NCI-H82 treated with DMSO at 0.1 percent for 48 hours (cell line): ENCODE measurements around the gene NTNG1.
A peak's percentile ranks its signal among the peaks of the same experiment; 100 is the strongest.

Source experiments
- DNase-seq: peaks from one replicate; lab custom pipeline; 2025; ENCODE audit not compliant: unreplicated experiment; lab: John Stamatoyannopoulos, UW

Gene NTNG1

DNA sequence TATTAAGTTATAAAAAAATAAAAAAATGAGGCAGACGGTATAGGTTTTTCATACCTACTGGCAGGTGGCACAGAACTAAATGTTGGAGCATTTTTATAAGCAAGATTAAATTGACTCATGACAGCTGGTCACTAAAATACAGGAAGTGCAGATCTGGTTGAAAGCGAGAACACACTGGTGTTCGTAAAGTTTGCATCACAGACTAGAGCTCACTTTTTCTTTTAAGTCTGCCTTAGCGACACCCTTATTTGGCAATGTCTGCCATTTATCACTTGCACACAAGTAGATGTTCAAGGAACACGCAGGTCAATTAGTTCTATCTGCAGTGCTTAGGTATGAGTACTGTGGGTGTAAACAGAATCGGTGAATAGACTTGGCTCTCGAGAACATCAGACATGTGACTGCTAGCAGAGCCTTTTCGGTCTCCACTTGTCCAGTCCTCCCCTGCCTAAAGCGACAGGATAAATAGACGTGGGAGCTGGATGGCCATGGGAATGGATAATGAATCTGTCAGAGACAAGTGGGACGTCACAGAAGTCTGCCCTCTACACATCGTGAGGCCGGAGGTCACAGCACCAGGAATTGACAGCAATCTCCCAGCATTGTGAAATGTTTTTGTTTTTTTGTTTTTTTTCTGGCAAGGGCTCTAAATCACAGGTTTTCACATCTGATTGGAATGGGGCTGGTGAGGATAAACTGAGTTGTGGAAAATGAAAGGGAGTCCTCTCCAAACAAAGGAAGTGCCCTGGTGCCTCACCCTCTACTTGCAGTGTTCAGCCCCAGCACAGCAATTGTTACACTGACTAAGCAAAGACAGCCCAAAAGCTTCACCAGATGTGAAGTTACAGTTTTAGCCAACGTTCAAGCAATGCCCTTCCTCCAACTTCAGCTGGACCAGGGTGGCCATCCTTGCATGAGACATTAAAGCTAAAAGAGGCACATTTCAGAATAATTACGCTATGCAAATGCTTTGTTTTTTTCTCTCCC, 248.9 kb downstream of the NTNG1 start:
- DNase-seq: no peak

DNA sequence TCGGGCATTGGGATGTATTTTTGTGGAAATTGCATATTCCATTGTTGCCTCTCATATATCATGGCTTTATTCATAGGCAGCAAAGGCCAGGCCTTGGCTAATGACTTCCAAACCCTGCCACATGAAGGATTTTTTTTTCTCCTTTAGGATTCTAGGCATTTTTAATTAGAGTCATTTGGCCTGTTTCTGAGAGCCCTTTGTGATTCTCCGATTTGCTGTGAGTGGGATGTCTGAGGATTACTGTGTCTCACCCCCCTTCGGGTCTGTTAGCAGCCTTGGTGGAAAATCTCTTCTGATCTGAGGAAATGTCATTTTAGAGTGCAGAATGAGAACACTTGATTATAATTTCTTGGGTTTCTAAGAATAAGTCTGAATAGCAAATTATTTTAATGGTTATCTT, 253.5 kb downstream of the NTNG1 start:
- no peak for DNase-seq

DNA sequence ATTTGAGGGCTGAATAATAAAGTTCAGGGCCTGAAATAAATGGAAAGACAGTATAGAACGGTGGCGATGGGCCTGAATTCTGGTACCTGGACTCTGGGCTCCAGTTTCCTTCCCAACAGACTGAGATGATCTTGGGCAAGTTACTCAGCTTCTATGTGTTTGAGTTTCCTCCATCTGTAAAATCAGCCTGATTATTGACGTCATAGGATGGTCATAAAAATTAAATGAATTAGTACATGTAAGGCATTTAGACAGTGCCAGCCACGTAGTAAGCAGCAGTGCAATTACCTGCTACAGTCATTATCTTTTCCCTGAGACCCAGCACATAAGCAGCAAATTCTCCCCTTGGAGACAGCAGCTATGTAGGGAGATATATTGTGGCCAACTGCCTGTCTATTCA, 260.9 kb downstream of the NTNG1 start:
- no peak for DNase-seq

DNA sequence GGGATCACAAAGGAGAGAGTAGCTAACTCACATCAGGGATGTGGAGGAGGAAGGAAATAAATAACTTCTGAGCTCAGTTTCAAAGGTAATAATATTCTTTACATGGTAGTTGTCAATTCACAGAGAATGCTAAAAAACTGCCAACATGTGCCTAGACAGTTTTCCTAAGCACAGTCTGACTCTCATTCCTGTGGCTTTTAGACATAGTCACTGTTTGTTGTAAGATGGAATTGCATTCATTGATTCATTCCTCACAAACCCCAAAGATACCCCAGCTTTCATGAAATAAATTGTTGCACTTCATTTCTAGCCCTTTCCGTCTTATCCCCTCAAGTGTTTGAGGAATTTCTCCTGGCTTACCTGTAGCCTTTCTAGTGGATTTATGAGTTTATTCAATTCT, 263.9 kb downstream of the NTNG1 start:
- DNase-seq: no peak

DNA sequence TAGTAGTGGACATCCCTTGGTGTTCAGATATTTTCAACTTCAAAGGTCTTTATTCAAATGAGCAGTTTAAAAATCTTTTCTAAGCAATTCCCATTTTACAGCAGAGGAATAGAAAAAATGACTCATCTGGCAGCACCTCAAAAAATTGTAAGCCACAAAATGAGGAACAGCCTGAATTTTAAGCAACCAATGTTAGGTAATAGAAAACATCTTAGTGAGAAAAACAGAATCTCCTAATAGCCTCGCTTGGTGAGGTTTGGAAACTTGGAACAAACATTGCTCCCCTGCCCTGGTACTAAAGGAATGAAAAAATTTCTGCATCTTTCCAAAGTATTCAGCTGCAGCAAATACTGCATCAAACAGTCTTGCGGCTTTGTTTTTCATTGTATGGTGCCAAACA, 264.4 kb downstream of the NTNG1 start:
- DNase-seq: no peak

DNA sequence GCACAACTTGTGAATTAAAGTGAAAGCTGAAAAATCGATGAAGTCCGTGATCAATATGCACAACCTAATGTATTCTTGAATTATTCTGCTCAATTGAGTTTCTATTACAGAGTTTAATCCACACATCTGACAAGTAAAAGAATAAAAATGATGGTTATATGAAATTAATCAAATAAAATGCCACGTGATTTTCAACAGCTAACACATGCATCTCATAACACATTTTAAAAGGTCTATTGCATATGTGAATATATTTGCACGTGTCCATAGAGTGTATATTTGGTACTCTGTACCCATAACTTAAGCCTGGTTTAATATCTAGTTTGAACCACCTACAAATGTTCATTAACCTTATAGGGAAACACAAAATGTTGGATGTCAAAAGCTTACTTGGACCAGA, 266.2 kb downstream of the NTNG1 start:
- no peak for DNase-seq

DNA sequence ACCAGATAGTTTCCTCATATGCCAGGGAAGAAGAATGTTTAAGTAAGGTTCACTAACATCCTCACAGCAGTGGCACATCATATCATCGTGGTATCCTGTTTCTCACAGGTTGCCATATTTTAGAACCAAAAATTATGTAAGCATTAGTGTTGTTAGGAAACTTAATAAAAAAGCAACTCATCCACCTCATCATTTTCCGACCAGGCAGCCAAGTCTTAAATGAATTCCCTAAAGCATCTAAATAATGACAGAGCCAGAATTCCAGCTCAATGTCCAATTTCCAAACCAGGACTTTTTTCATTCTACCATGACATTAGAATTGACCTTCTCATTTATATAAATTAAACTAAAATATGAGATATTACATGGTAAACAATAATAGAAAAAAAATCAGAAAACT, 272.7 kb downstream of the NTNG1 start:
- no peak for DNase-seq

DNA sequence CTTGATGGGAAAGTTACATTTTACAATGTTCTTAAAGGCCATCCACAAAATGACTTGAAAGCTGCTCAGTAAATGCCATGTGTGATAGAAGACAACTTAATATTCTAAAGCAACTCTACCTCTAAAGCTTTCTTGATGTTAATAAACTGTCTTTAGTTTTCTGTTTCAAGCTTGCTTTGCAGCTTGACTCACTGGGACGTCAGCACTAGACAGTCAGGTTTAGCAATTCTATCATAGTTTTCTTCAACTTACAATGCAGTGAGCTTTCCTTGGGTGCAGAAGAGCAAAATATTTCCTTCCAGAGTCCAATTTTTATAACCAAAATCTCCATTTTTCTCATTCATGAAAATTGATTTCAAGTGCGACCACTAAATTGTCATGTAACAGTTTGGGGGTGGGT, 273.1 kb downstream of the NTNG1 start:
- DNase-seq: no peak

DNA sequence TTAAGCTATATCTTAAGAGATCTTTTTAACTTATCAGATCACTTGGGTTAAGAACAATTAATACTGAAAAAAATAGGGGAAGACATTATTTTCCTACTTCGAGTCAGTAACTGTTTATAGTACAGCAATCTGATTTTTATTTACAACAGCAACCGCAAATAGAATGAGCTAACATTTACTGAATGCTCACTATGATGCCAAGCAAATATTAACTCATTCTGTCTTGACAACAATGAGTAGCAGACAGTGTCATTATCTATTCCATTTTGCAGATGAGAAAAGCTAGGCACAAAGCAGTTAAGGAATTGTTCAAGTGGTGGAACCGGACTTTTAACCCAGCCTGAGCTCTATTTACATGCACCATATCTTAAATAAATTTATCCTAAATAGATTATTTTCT, 273.7 kb downstream of the NTNG1 start:
- DNase-seq: no peak

DNA sequence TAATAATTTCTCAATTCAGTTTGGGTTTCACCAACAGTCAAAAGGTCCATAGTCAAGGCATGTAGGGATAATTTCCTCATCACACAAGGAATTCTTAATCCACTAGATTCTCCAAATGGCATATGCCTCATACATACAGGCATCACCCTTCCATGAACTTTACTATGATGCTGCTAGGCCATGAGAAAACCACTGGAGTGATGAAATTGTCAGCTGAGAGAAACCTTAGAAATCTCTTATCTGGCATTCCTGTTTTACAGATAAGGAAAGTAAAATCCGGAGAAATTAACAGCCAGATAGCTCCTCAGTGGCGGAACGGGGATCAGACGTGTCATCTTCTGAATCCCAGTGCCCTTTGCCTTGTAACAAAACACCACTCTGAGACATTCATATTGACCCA, 274.4 kb downstream of the NTNG1 start:
- no peak for DNase-seq

DNA sequence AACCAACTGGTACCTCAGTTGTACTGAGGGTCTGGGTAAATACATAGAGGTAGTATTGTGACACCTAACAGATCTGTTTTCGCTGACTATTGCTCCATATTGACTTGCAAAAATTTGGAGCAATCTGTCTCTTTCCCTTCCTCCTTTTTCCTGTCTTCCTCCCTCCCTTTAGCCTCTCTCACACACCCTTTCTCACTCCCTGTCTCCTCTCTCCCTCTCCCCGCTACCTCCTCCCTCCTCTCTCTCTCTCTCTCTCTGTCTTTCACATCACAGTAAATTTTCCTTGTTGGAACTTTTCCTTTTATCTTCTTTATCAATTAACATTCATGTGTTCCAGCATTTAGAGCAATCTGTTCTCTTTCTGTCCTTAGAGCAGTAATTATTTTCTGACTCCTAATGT, 278.2 kb downstream of the NTNG1 start:
- DNase-seq: no peak

DNA sequence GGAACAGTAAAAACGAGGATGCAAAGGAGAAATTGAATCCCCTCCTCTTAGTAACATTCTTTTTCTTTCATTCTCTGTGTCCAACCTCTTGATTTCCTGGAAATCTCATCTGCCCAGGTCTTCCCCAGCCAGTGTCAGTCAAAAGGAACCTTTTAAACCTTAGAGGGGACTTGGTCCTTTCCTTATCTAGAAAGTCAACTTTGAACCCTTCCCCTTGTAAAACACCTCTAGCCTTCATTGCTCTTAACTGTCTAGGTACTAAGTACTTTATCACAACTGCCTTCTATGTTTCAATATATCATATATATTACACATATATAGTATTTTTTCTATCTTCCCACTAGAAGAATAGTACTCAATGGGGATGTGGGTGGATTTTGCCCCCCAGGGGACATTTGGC, 282.1 kb downstream of the NTNG1 start:
- DNase-seq: no peak

DNA sequence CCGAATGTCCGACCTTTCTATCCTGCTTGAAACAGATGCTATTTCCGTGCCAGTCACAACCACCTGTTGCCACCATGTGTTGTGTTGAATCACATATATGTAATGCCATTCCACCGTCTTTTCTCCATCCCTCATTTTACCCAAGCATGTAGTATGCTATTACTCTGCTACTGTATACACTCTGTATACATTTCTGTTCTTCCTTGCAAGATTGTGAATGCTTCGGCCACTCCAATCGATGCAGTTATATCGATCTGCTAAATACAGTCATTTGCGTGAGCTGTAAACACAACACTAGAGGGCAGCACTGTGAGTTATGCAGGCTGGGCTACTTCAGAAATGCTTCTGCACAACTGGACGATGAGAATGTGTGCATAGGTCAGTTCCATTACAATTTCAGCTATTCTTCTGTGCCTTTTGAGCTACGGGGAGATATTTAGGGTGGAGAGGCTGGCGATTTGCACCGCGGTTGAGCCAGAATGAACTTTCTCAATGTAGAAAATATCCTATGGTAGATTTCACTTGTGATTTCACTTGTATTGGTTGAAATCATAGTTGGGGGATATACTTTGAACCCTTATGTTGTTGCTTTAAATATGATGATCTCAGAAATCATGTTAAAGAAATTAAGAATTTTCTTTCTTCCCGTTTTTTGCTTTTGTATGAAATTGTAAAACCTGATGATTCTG, 289.8 kb downstream of the NTNG1 start:
- DNase-seq: peak; percentile 19

DNA sequence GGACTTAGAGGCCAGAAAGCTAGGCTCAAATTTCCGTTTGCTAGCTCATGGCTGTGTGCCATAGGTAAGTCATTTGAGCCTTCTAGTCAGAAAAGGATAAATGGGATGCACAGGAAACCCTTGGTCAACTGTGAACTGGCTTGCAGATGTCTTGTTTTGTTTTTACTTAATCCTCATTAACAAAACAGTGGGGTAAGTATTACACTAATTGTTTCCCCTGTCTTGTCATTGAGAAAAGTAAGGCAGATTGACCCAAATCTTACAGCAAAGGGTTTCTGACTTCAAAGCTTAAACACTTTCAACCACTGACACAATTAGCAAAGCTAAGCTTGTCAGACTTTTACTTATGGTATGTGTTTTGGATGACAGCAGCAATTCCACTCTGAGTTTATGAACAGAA, 291.3 kb downstream of the NTNG1 start:
- DNase-seq: peak; percentile 20

DNA sequence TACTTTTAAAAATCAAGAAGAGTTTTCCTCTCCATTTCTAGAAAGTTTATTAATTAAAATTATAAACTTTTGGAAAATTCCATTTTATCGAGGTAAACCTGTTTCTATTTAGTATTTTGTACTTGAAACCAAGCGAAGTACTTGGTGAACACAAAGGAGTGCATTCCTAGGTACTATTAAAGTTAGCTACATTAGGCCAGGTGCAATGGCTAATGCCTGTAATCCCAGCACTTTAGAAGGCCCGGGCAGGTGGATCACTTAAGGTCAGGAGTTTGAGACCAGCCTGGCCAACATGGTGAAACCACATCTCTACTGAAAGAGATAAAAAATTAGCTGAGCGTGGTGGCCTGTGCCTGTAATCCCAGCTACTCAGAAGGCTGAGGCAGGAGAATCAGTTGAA, 292.2 kb downstream of the NTNG1 start:
- no peak for DNase-seq

DNA sequence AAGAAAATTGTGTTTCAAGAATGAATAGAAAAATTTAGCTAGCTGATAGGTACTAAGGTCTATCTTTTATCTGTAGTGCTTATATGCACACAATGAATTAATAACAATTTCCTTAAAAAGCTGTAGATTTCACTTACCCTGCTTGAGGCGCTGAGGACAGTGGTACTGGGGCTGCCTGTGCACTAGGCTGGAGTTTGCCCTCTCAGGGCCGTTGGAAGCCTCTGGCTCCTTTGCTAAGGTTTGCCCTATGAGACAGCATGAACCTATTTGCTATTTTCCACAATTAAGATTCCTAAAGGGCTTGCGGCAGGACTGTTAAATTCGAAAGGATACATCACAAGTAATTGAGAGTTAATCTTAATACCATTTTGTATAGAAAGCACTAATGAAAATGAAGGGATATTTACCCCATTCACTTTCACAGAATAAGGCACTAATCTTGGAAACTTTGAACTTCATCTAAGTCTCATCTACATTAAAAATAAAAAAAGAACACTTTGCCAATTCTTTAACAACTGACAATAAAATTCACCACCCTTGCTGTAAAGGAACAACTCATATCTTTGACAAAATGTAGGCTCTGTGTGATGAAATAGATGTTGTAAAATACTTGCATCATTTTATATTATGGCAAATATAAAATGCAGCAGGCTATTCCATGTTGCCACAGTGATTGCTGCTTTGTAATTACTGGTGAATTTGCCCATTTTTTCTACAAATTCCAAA, 293.0 kb downstream of the NTNG1 start:
- no peak for DNase-seq

DNA sequence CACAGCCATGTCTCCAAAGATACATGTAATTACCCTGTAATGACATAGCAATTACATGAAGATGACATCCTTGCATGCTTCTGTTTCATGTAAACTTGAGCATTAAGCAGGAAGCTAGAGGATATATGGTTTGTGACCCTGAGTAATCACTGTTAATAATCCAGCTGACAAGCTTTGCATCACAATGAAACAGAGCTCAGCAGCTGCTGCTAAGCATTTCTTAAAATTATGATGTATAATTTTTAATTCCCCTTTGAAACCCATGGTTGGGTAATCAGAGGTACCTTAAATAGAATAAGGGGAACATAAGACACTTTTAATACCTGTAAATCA, 293.5 kb downstream of the NTNG1 start:
- no peak for DNase-seq

DNA sequence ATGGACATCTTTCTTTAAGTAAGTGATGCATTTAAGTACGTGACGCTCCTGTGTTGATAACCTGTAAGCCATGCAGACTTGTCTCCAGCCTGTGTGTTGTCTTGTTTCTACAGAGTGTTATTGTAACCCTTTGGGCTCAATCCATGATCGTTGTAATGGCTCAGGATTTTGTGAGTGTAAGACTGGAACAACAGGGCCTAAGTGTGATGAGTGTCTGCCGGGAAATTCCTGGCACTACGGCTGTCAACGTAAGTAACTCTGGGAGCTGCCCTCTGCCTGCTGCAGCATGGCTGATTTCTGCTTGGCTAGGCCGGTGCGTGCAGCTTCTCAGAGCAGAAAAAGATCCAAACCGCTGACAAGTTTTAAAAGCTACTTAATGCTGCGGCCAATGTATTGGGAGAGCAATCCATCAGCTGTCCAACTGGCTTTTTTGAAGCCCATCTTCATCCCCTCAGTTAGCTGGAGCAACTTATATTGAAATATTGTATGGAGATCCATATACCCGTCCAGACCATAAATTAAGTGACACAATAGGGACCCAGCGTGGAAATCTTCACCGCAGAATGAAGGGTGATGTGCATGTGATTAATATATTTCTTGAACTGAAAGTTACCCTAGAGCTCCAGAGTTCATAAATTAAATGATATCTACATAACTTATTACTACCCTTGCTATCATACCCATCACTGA, 295.9 kb downstream of the NTNG1 start:
- DNase-seq: no peak

DNA sequence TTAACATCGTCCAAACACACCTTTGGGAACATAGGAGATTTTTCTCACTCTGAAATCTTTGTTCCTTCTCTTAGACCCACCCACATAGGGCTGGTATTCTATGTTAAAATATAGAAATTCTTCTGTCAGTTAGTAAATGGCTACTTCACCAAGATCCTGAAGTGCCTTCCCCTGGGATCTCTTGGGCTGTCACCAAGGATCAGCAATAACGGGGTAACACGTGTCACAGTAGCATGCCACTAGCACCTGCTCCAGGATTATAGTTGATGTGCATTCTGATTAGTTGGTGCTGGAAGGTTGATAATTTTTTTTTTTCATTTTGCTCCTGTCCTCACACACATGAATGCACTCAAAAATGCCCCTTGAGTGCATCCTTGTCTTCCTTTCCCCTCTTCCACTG, 298.7 kb downstream of the NTNG1 start:
- DNase-seq: no peak

DNA sequence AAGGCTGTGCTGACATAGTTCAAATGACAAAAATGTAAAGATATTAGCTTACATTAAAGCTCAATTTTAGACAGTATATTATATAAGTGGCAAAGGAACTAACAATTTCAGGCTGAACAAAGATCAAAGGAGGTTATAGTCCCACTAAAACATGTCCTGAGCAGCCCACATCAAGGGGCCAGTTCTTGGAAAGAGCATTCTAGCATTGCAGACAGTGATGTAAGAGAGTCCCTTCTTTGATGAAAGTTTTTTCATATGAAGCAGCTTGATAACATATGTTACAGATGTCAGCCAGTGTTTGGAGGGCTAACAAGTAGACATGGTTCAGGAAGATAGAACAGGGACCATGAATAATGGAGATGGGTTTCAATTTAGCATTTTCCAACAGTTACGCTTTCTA, 301.7 kb downstream of the NTNG1 start:
- DNase-seq: no peak

DNA sequence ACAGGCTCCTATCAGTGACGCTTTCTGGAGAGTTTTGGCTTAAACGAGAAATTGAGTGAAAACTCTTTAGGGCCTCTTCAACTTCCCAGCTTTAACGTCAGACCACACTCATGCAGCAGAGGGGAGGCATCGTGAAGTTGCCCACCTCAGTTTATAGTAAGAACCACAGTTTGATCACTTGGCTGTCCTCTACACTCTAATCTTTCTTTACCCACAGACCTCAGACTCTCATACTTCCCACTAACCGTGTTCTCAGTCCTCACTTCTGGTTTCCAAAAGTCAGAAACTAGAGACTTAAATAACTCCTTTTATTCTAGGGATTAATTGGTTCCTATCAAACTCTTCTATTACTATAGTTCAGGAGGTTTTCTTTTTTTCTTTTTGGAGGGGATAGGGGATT, 302.2 kb downstream of the NTNG1 start:
- no peak for DNase-seq
